Stimulated activated CD8-positive, alpha-beta memory T cell treated with anti-CD3 and anti-CD28 coated beads, Interleukin-12 subunit alpha, Interleukin-12 subunit beta, amount 100 ng/mL, for 24 hours (primary cell): Measurements from ENCODE around the gene GRIA1.
"Not testable (repeated sequence)": the region's sequence is repeated elsewhere in the genome, so short reads cannot be mapped to it uniquely, and the experiment has no call there.

Source experiments
- DNase-seq: peaks from one replicate; pipeline ENCODE4 v3.0.0-alpha.2; 2020; ENCODE audit errors: extremely low read depth

The GRIA1 gene

GRCh38 chr5:153719324-153719723 is 228.9 kb downstream of the GRIA1 start:
- no peak for DNase-seq

DNA sequence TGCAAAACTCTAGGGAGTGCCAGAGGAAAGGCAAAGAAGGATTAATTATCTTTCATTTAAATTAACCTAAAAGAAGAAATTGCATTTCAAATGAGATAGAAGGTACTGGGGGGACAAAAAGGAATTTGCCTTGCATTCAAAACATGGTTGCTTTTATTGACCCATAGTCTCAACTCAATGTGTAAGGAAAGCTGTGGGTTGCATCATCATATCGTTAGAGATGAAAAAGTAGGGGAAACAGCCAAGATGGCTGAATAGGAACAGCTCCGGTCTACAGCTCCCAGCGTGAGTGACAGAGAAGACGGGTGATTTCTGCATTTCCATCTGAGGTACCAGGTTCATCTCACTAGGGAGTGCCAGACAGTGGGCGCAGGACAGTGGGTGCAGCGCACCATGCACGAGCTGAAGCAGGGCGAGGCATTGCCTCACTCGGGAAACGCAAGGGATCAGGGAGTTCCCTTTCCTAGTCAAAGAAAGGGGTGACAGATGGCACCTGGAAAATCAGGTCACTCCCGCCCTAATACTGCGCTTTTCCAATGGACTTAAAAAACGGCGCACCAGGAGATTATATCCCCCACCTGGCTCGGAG is 232.6 kb downstream of the GRIA1 start:
- DNase-seq: not testable (repeated sequence)

DNA sequence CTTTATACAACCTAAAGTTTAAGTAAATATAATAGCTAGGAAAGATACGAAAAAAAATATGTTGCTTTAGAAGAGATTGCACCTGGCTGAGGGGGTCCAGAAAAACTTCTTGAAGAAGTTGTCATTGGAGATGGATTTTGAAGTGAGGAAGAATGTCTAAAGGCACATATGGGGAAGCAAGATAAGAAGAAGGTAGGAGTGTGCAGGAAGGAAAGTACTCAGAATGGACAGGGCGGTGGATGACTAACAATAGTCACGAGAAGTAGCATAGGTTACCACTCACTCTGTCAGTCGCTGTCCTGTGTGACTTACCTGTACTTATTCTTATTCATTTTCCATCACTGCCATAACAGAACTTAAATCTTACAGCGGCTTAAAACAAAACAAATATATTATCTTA is 251.6 kb downstream of the GRIA1 start:
- no peak for DNase-seq

DNA sequence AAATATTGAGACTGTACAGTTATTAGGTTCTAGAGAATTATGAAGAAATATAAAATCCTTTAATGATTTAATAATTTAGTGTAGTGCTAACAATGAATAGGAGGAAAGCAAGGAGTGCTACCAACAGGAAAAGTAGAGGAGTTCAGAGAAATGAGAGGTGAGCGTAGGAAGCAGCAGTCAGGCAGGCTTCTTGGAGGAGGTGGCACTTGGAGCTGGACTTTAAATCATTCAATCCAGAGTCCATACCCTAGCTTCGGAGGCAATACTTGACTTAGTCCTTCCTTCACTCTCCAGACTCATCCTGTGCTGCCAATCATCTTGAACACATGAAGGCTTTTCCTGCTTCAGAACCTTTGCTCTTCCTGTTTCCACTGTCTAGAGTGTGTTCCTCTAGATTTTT is 254.3 kb downstream of the GRIA1 start:
- no peak for DNase-seq

- DNase-seq: no peak
Observed at GRCh38 chr5:153745778-153746395, 255.4 kb downstream of the GRIA1 start.

DNA sequence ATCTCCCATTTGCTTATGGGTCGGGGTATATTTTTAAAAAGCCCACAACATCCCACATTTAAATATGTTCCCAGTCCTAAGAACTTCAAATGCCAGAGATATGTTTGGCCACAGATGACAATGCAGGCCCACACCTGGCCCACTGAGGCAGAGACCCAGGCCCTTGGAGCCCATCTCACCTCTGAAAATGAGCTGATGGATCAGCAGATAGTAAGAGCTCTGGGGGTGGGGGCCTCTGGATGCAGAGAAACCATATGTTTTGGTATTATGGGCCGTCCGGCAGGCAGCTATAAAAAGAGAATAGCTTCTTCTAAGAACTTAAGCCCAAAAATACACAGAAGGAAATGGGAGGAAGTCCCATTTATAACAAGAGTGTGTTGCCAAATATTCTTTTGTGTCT is 256.0 kb downstream of the GRIA1 start:
- DNase-seq: no peak

- DNase-seq: no peak
Observed at GRCh38 chr5:153748823-153749222, 258.4 kb downstream of the GRIA1 start.

DNA sequence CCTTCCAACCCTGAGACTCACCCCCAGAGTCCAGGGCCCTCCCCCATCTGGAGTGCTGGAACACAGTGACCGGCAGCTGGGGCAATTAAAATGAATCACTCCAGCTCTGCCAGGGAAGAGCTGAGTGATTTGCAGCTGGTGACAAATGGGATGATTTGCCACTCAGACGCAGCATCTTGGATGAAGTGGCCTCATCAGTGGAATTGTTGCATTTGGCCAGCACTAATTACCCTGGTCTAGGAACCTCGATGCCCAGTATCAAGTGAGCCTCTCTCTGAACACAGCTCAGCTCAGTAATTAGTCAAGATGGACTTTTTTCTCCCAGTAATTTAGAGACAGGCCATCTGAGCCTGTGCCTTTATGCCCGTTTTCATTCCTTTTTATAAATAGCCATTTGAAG is 259.5 kb downstream of the GRIA1 start:
- DNase-seq: no peak

DNA sequence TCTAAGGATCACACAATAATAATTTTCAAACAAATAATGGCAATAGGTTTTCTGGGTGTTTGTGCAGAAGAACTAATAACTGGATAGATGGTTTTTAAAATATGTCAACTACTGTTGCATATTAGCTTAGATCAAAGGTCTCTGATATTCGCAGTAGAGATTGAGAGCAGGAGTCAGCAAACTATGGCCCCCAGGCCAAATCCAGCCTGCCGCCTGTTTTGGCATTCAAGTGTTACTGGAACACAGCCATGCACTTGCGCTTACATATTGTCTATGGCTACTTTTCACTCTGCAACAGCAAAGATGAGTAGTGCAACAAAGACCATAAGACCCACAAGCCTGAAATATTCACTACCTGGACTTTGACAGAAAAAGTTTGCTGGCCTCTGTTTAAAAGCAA is 260.8 kb downstream of the GRIA1 start:
- no peak for DNase-seq

DNA sequence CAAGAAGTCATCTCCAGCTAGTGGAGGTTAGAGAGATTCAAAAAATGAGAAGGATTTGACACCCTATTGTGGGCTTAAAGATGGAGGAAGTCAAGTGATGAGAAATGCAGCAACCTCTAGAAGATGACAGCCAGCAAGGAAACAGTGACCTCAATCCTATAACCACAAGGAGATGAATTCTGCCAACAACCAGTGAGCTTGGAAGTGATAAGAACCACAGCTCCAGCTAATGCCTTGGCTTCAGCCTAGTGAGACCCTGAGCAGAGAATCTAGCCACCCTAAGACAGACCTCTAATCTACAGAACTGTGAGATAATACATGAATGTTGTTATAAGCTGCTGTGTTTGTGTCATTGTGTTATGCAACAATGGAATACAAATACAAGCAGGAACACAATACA is 262.4 kb downstream of the GRIA1 start:
- no peak for DNase-seq

DNA sequence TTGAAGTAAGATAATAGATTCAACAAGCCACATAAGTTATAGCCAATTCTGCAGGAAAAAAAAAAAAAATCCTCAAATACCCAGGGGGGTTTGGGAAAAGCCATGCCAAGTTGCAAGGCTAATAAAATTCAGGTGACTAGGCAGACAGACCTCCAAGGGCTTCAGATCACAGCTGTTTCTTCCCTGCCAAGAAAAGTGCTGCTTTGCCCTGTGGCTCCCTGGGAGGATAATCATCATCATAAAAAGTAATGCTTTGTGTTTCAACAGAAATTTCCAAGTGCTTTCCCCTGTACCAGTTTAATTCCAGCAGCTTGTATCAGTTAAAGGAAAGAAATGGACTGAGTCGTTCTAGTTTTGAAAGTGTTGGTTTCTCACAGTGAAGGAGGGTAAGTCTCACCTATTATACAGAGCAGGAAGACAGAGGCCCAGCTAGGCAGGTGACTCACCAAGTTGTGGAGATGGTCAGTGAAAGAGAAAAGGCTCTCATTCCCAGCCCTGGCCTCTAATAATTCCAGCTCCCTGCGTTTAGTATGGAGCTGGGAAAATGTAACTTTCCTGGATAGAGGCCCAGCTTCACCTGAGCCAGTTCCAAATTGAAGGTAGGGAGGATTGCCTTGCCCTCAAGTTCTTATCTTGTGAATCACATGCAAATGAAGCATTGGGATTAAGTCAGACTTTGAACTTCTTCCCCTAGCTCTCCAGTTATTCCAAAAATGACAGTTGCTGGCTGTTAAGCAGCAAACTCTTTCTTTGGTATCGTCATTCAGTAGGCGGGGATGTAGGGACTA is 263.4 kb downstream of the GRIA1 start:
- no peak for DNase-seq

DNA sequence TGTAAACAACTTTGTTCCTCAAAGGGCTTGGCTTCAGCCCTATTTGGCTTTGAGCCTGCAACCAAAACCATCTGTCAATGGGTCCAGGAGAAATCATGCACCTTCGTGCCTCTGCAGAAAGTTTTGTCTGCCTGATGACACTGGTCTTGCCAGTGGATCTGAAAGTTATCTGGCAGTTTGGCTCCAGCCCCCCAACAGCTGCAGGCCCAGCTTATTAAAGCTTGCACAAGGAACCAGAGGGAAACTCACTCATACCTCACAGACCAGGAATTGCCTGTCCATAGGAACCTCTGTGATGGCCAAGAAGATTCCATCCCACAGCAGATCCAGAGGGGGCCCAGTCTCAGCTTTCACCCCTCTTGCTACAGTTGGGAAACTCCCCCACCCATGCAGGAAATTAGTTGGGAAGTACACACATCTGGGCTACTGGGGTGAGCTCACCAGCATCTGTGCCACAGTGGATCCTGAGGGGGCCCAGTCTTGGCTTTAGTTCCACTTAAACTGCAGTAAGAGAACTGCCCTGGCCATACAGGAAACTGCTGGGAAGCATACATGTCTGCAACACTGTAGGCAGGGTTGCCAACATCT is 265.5 kb downstream of the GRIA1 start:
- no peak for DNase-seq

GRCh38 chr5:153756540-153756939 is 266.1 kb downstream of the GRIA1 start:
- DNase-seq: no peak

DNA sequence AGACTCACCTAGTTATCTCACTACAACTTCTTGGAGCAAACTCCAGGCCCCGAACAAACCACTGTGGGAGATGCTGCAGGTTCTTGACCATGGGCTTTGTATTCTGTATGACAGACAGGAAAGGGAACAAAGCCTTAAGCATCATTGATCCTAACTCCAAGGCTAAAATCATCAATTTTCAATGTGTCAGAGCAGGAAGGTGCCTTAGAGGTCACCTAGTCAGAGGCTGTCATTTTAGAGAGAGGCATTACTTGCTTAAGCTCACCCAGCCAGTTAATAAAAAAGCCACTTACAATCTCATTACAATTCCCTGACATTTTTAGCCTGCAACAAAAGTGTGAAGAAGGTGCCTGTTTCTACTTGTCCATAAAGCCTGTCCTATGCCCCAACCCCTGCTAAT is 275.5 kb downstream of the GRIA1 start:
- no peak for DNase-seq

DNA sequence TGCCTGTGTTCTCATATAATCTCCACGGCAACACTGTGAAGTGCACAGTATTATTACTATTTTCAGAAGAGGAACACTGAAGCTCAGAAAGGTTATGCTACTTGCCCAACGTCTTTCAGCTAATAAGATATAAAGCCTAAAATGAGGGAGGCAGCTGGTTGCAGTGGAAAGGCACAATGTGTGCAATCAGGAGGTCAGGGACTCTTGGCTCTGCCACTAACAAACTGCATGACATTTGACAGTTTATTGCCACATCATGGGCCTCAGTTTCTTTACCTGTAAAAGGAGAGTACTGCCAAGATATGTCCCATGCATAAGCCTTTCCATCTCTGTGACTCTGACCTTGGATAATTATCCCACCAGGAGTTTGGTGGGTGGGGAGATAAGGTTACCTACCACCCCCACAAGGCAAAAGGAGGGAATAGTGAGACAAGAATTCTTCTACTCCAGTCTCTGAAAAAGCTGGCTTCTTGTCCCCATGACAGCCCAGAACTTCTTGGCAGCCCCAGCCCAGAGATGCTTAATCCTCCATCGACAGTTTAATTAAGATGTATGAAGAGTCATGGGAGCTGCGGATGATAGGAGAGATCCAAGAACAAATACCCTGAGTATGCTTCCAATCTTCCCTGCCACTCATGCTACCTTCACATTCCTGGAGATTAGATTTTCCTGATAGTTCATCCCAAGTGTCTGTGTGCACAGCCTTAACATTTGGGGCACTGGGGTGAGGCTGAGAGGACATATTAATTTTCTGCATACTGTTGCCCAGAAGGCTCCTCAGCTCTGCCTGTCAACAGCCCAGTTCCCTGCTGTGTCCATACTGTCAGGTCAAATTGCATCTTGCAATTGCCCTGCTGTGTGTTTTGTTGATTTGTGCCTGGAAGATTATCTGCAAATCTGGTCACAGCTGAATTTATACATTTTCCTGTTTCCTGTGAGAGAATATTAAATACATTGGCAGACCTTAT is 277.0 kb downstream of the GRIA1 start:
- no peak for DNase-seq

GRCh38 chr5:153770066-153770465 is 279.6 kb downstream of the GRIA1 start:
- no peak for DNase-seq

- no peak for DNase-seq
Observed at GRCh38 chr5:153774686-153775085, 284.2 kb downstream of the GRIA1 start.

- DNase-seq: no peak
Observed at GRCh38 chr5:153775923-153776322, 285.5 kb downstream of the GRIA1 start.

DNA sequence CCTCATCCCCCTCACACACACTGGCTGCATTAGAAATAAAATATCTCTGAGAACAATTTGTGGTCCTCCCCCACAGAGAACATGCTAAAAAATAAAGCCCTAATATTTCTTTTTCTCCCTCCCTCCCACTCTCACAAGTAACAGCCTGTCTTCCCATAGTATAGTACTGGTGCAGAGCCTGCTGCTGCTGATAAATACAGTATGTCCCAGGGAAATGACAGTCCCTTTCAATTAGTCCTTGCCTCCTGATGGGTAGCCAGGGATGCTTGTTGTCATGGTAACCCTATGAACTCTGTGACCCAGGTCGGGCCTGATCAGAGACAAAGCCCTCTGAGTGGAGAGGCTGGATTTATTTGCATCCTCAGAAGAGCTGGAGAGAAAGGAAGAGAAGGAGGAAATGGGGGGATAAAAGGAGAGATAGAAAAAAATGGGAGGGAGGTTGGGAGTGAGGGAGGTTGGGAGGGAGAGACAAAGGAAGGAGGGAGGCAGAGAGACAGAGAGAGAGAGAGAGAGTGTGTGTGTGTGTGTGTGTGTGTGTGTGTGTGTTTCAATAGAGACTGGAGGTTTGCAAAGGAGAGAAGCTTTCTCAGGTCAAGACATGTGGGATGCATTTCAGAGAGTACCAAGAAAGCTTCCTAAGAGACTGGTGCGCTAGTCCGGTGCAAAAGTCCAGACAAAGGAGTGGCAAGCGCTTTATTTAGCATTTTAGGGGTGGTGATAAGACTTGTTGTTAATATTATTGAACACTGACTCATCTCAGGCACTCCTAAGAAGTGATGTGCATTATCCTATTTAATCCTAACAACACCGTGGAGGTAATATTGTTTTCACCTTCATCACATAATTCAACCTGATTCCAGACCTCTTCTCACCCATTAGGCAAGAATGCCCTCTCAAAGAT is 287.5 kb downstream of the GRIA1 start:
- DNase-seq: no peak

DNA sequence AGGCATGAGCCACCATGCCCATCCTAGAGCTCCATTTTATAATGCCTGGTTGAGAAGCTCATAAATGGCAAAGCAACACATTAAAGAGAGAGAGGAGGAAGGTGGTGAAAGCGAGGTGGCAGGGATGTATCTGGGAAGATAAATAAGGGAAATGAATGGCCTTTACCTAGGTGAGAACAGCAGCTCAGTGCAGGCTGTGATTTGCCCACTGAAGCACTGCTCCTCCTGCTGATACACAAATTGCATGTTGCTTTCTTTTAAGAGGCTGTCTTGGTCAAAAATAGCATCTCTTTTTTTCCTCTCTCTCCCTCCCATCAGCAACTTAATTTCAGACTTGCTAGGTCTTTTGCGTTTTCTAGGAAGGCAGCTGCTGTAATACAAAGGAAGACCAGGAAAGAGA is 289.4 kb downstream of the GRIA1 start:
- DNase-seq: no peak
